Measurements from ENCODE around the gene CIDEC.

CIDEC gene

GRCh38 chr3:9841015-9841414 is 39.0 kb downstream of the CIDEC start:
- DNase-seq = no peak

- DNase-seq = no peak
Observed at GRCh38 chr3:9838856-9839255, 41.2 kb downstream of the CIDEC start.

- no peak for DNase-seq
Observed at GRCh38 chr3:9837701-9838582, 42.1 kb downstream of the CIDEC start.

GRCh38 chr3:9834520-9835380 is 45.3 kb downstream of the CIDEC start:
- no peak for DNase-seq

GRCh38 chr3:9833078-9833477 is 47.0 kb downstream of the CIDEC start:
- DNase-seq = no peak

- DNase-seq = no peak
Observed at GRCh38 chr3:9831253-9831652, 48.8 kb downstream of the CIDEC start.

GRCh38 chr3:9828801-9829755 is 51.0 kb downstream of the CIDEC start:
- DNase-seq = no peak

- DNase-seq = no peak
Observed at GRCh38 chr3:9826815-9827573, 53.1 kb downstream of the CIDEC start.

- DNase-seq = no peak
Observed at GRCh38 chr3:9825451-9826040, 54.5 kb downstream of the CIDEC start.

- DNase-seq = no peak
Observed at GRCh38 chr3:9820946-9821345, 59.1 kb downstream of the CIDEC start.

GRCh38 chr3:9820543-9820942 is 59.5 kb downstream of the CIDEC start:
- no peak for DNase-seq

- no peak for DNase-seq
Observed at GRCh38 chr3:9818666-9819335, 61.3 kb downstream of the CIDEC start.

- DNase-seq = no peak
Observed at GRCh38 chr3:9817436-9817835, 62.6 kb downstream of the CIDEC start.
